Measurements from ENCODE around the gene PDE7B. TPM values are rescaled to one million over a fixed set of nuclear protein-coding genes. Genes with fewer than 3 reads are reported as not detected.
A peak's percentile ranks its signal among the peaks of the same experiment; 100 is the strongest.

Gene PDE7B
- total and polyA plus RNA-seq, 2 experiments from 2014 or later = 3.1 to 6.8 TPM

GRCh38 chr6:136035378-136036070 lies 184.0 kb downstream of the PDE7B start:
- WGBS, 2 experiments (ENCODE audit: low coverage in 1 of 2, low lambda C conversion rate in 2 of 2, missing lambda C conversion rate in 2 of 2) = 60 to 68% methylated on average over 4 of the region's 4 CpGs
- Histone ChIP-seq H4K20me1 (ENCODE audit: insufficient read depth) (no peaks in the 10 kb centered on the region), H3K36me3 (ENCODE audit: low read depth) (no peaks in the 10 kb centered on the region), H3K4me2 (ENCODE audit: unreplicated experiment) (peak overlapping the region; percentile 23), H3K79me2 (ENCODE audit: insufficient read depth) (peaks cover 27% of the 10 kb centered on the region), H3K27me3 (replicated peaks; ENCODE audit: insufficient read depth) (no peaks in the 10 kb centered on the region), H3K27ac (peak overlapping the region; percentile 75), H3K9me3 (ENCODE audit: low read depth) (no peaks in the 10 kb centered on the region), H2AFZ (peak overlapping the region; percentile 42), H3F3A (ENCODE audit: insufficient read depth) (peaks cover 36% of the 10 kb centered on the region), H3K9ac (no peak overlapping the region), H3K4me1 (ENCODE audit: insufficient read depth) (peaks cover 59% of the 10 kb centered on the region), H3K9me2 (ENCODE audit: insufficient read depth) (no peaks in the 10 kb centered on the region), H3K4me3 (no peak overlapping the region)
- no peak for TF ChIP-seq EZH2 (IDR thresholded peaks at IDR 0.05; ENCODE audit: insufficient read depth, poor library complexity, severe bottlenecking)
- no peak for TF ChIP-seq EZH2phosphoT487 (IDR thresholded peaks at IDR 0.05; ENCODE audit: insufficient read depth, low read depth)
- DNase-seq = peak; percentile 73
- in situ Hi-C loops (cut with MboI) = no loop called here

GRCh38 chr6:136036071-136036380 lies 184.5 kb downstream of the PDE7B start:
- peak overlapping the region; percentile 75 for H3K27ac ChIP-seq
- no peaks in the 10 kb centered on the region for H3K27me3 ChIP-seq (replicated peaks; ENCODE audit: insufficient read depth)
- H3K36me3 ChIP-seq (ENCODE audit: low read depth) = no peaks in the 10 kb centered on the region
- peaks cover 64% of the 10 kb centered on the region for H3K4me1 ChIP-seq (ENCODE audit: insufficient read depth)
- no peak overlapping the region for H3K9ac ChIP-seq
- peaks cover 32% of the 10 kb centered on the region for H3K79me2 ChIP-seq (ENCODE audit: insufficient read depth)
- peak overlapping the region; percentile 42; the same call in 1 of the 2 replicates for H2AFZ ChIP-seq
- WGBS, 2 experiments (ENCODE audit: low coverage in 1 of 2, low lambda C conversion rate in 2 of 2, missing lambda C conversion rate in 2 of 2) = 98 to 100% methylated on average over 2 of the region's 2 CpGs
- no peaks in the 10 kb centered on the region for H3K9me3 ChIP-seq (ENCODE audit: low read depth)
- in situ Hi-C loops (cut with MboI) = no loop called here
- H3K4me2 ChIP-seq (ENCODE audit: unreplicated experiment) = peak overlapping the region; percentile 23
- H3K4me3 ChIP-seq = no peak overlapping the region
- no peaks in the 10 kb centered on the region for H4K20me1 ChIP-seq (ENCODE audit: insufficient read depth)
- H3K9me2 ChIP-seq (ENCODE audit: insufficient read depth) = no peaks in the 10 kb centered on the region
- TF ChIP-seq EZH2phosphoT487 (IDR thresholded peaks at IDR 0.05; ENCODE audit: insufficient read depth, low read depth) (no peak), EZH2 (IDR thresholded peaks at IDR 0.05; ENCODE audit: insufficient read depth, poor library complexity, severe bottlenecking) (no peak)
- H3F3A ChIP-seq (ENCODE audit: insufficient read depth) = peaks cover 36% of the 10 kb centered on the region
- no peak for DNase-seq

- Histone ChIP-seq H2AFZ (peak overlapping the region; percentile 45; the same call in 1 of the 2 replicates), H3K27ac (peak overlapping the region; percentile 75), H4K20me1 (ENCODE audit: insufficient read depth) (no peaks in the 10 kb centered on the region), H3K27me3 (replicated peaks; ENCODE audit: insufficient read depth) (no peaks in the 10 kb centered on the region), H3K4me1 (ENCODE audit: insufficient read depth) (peaks cover 64% of the 10 kb centered on the region), H3K4me2 (ENCODE audit: unreplicated experiment) (peak overlapping the region; percentile 23), H3K9ac (peak overlapping the region; percentile 78; the same call in 1 of the 2 replicates), H3K4me3 (no peak overlapping the region), H3K9me2 (ENCODE audit: insufficient read depth) (no peaks in the 10 kb centered on the region), H3K79me2 (ENCODE audit: insufficient read depth) (peaks cover 38% of the 10 kb centered on the region), H3K36me3 (ENCODE audit: low read depth) (no peaks in the 10 kb centered on the region), H3F3A (ENCODE audit: insufficient read depth) (peaks cover 36% of the 10 kb centered on the region), H3K9me3 (ENCODE audit: low read depth) (no peaks in the 10 kb centered on the region)
- TF ChIP-seq EZH2 (IDR thresholded peaks at IDR 0.05; ENCODE audit: insufficient read depth, poor library complexity, severe bottlenecking) (no peak), EZH2phosphoT487 (IDR thresholded peaks at IDR 0.05; ENCODE audit: insufficient read depth, low read depth) (no peak)
- in situ Hi-C loops (cut with MboI) = no loop called here
- WGBS, 2 experiments (ENCODE audit: low coverage in 1 of 2, low lambda C conversion rate in 2 of 2, missing lambda C conversion rate in 2 of 2) = 74 to 81% methylated on average over 4 of the region's 4 CpGs
- no peak for DNase-seq
Measured at GRCh38 chr6:136036601-136037000, 185.1 kb downstream of the PDE7B start.

- Histone ChIP-seq H3K79me2 (ENCODE audit: insufficient read depth) (peaks cover 45% of the 10 kb centered on the region), H3K4me3 (peak overlapping the region; percentile 71), H3K4me2 (ENCODE audit: unreplicated experiment) (peak overlapping the region; percentile 92), H3K36me3 (ENCODE audit: low read depth) (no peaks in the 10 kb centered on the region), H3K27me3 (replicated peaks; ENCODE audit: insufficient read depth) (no peaks in the 10 kb centered on the region), H3K9ac (peak overlapping the region; percentile 78), H2AFZ (peak overlapping the region; percentile 83), H3K9me2 (ENCODE audit: insufficient read depth) (no peaks in the 10 kb centered on the region), H4K20me1 (ENCODE audit: insufficient read depth) (no peaks in the 10 kb centered on the region), H3K9me3 (ENCODE audit: low read depth) (no peaks in the 10 kb centered on the region), H3K27ac (peak overlapping the region; percentile 75), H3F3A (ENCODE audit: insufficient read depth) (peaks cover 36% of the 10 kb centered on the region), H3K4me1 (ENCODE audit: insufficient read depth) (peaks cover 57% of the 10 kb centered on the region)
- TF ChIP-seq EZH2phosphoT487 (IDR thresholded peaks at IDR 0.05; ENCODE audit: insufficient read depth, low read depth) (no peak), EZH2 (IDR thresholded peaks at IDR 0.05; ENCODE audit: insufficient read depth, poor library complexity, severe bottlenecking) (no peak)
- in situ Hi-C loops (cut with MboI) = no loop called here
- DNase-seq = no peak
- 51 to 53% methylated on average over 8 of the region's 8 CpGs for WGBS, 2 experiments (ENCODE audit: low coverage in 1 of 2, low lambda C conversion rate in 2 of 2, missing lambda C conversion rate in 2 of 2)
Measured at GRCh38 chr6:136037242-136037875, 185.9 kb downstream of the PDE7B start.
